HCT116 (cell line): Measurements from ENCODE around the gene ITPK1. TPM values are rescaled to one million over a fixed set of nuclear protein-coding genes. Genes with fewer than 3 reads are reported as not detected.

Experiments used
- ATAC-seq: fragments of 200-7000 bp; cut with Tn5 transposase; 2 replicates; pipeline ENCODE4 v1.9.1; 2020; ENCODE audit warnings: mild to moderate bottlenecking, moderate library complexity
- BruUV-seq: library from RNA; stranded (reverse); fragments of 400-500 nt; replicated peaks from 2 replicates; lab custom pipeline; 2021; lab: Mats Ljungman, UMichigan
- CTCF ChIA-PET: fragments of 300-600 bp; sonication (Branson Sonifier 250); formaldehyde crosslinking; loops from one replicate; lab custom pipeline; 2021; ENCODE audit warnings: antibody characterized with exemption; lab: Charles Lee
- POLR2A ChIA-PET: fragments of 300-600, 350-600 bp; sonication (Branson Sonifier 250); formaldehyde crosslinking; loops from one replicate; lab custom pipeline; 2021; ENCODE audit warnings: antibody characterized with exemption; lab: Charles Lee
- RAD21 ChIA-PET, 2 experiments: fragments of 300-600 bp; sonication (Branson Sonifier 250); formaldehyde crosslinking; loops; one replicate each; lab custom pipeline; 2023; ENCODE audit warnings: low total read pairs in 2 of 2; ENCODE audit not compliant: uncharacterized antibody in 2 of 2, unreplicated experiment in 2 of 2, low non-redundant PET in 1 of 2; lab: Charles Lee
- DNase-seq: peaks from one replicate; pipeline ENCODE4 v3.0.0-alpha.2; 2010; ENCODE audit warnings: low read depth, low spot score
- H2AFZ ChIP-seq: fragments of 200-600 bp; shearing (Covaris generic), sonication (generic); 2 replicates; pipeline ENCODE4 v1.6.1; 2017; ENCODE audit warnings: low read depth, mixed run types, mixed read lengths, antibody characterized with exemption, low read length; ENCODE audit not compliant: poor library complexity, severe bottlenecking
- H3K27ac ChIP-seq: 2 replicates; pipeline ENCODE4 v1.5.1; 2012; ENCODE audit warnings: low read depth, low read length
- H3K27me3 ChIP-seq: fragments of 200-600 bp; sonication (generic); 2 replicates; pipeline ENCODE4 v1.6.1; 2016; ENCODE audit warnings: mixed run types, low read length, mixed read lengths; ENCODE audit not compliant: insufficient read depth
- H3K36me3 ChIP-seq, 2 experiments: fragments of 200-500 bp in 1 of 2; fragments of 200-600 bp in 1 of 2; sonication (Bioruptor generic) in 1 of 2; sonication (generic) in 1 of 2; 2 replicates each; pipeline versions ENCODE4 v1.5.1 to v1.6.1; 2014 to 2016; ENCODE audit warnings: low read length in 2 of 2, inconsistent platforms in 1 of 2, mixed read lengths in 1 of 2, mixed run types in 1 of 2; ENCODE audit not compliant: insufficient read depth in 2 of 2, control insufficient read depth in 1 of 2
- H3K4me1 ChIP-seq, 2 experiments: fragments of 200-600 bp in 1 of 2; sonication (generic) in 1 of 2; 2 replicates each; pipeline versions ENCODE4 v1.5.1 to v1.6.1; 2012 to 2017; ENCODE audit warnings: low read length in 2 of 2, inconsistent platforms in 1 of 2, mild to moderate bottlenecking in 1 of 2, mixed read lengths in 1 of 2, mixed run types in 1 of 2, moderate library complexity in 1 of 2; ENCODE audit not compliant: insufficient read depth in 2 of 2, control insufficient read depth in 1 of 2
- H3K4me2 ChIP-seq: fragments of 200-600 bp; sonication (generic); 2 replicates; pipeline ENCODE4 v1.6.1; 2017; ENCODE audit warnings: mixed run types, low read length, mixed read lengths
- H3K4me3 ChIP-seq, 2 experiments: fragments of 200-600 bp in 1 of 2; sonication (generic) in 1 of 2; replicated peaks in 1 of 2; 2 replicates each; pipeline ENCODE4 v1.5.1; 2011 to 2016; ENCODE audit warnings: low read length in 2 of 2, control low read depth in 1 of 2, low read depth in 1 of 2, mild to moderate bottlenecking in 1 of 2, mixed read lengths in 1 of 2, mixed run types in 1 of 2
- H3K79me2 ChIP-seq: fragments of 200-600 bp; sonication (generic); 2 replicates; pipeline ENCODE4 v1.6.1; 2017; ENCODE audit warnings: mild to moderate bottlenecking, mixed run types, low read length, moderate library complexity, mixed read lengths; ENCODE audit not compliant: insufficient read depth
- H3K9ac ChIP-seq: fragments of 200-600 bp; sonication (generic); 2 replicates; pipeline ENCODE4 v1.6.1; 2016; ENCODE audit warnings: low read length, mixed read lengths
- H3K9me2 ChIP-seq: fragments of 200-600 bp; sonication (generic), shearing (Covaris generic); 2 replicates; pipeline ENCODE4 v1.6.1; 2017; ENCODE audit warnings: mixed run types, mild to moderate bottlenecking, moderate library complexity; ENCODE audit not compliant: insufficient read depth
- H3K9me3 ChIP-seq, 2 experiments: fragments of 200-500 bp in 1 of 2; fragments of 200-600 bp in 1 of 2; sonication (Bioruptor generic) in 1 of 2; sonication (generic) in 1 of 2; 2 replicates each; pipeline ENCODE4 v1.6.1; 2014 to 2017; ENCODE audit warnings: low read length in 2 of 2, mixed read lengths in 2 of 2, inconsistent platforms in 1 of 2, low read depth in 1 of 2, mild to moderate bottlenecking in 1 of 2, mixed run types in 1 of 2, moderate library complexity in 1 of 2; ENCODE audit not compliant: control insufficient read depth in 1 of 2, insufficient read depth in 1 of 2
- H4K20me1 ChIP-seq: fragments of 200-600 bp; sonication (generic), shearing (Covaris generic); 2 replicates; pipeline ENCODE4 v1.6.1; 2017; ENCODE audit warnings: mixed run types, mild to moderate bottlenecking, moderate library complexity; ENCODE audit not compliant: insufficient read depth
- CBX3 ChIP-seq: IDR thresholded peaks from 2 replicates; pipeline ENCODE4 v1.6.1; 2012; ENCODE audit warnings: low read depth
- CEBPB ChIP-seq: IDR thresholded peaks from 2 replicates; pipeline ENCODE4 v1.6.1; 2012; ENCODE audit warnings: low read depth
- EGR1 ChIP-seq: IDR thresholded peaks from 2 replicates; pipeline ENCODE4 v1.6.1; 2012; ENCODE audit warnings: low read depth
- ELF1 ChIP-seq: IDR thresholded peaks from 2 replicates; pipeline ENCODE4 v1.6.1; 2012; ENCODE audit warnings: low read depth, borderline replicate concordance
- FOSL1 ChIP-seq: IDR thresholded peaks from 2 replicates; pipeline ENCODE4 v1.6.1; 2012; ENCODE audit warnings: low read depth
- JUND ChIP-seq: IDR thresholded peaks from 2 replicates; pipeline ENCODE4 v1.6.1; 2012
- SIN3A ChIP-seq: IDR thresholded peaks from 2 replicates; pipeline ENCODE4 v1.6.1; 2012; ENCODE audit warnings: low read depth
- SP1 ChIP-seq: IDR thresholded peaks from 2 replicates; pipeline ENCODE4 v1.6.1; 2012; ENCODE audit warnings: low read depth
- ZFX ChIP-seq: fragments of 450-650 bp; IDR thresholded peaks from 2 replicates; pipeline ENCODE4 v1.6.1; 2017
- ZNF274 ChIP-seq: fragments of 200-500 bp; sonication (Bioruptor generic); IDR thresholded peaks from 2 replicates; pipeline ENCODE4 v1.6.1; 2014; ENCODE audit warnings: mild to moderate bottlenecking, low read depth, low read length, inconsistent platforms
- intact Hi-C: fragments of 100-400 bp; cut with micrococcal nuclease; formaldehyde crosslinking; loops from 2 replicates; pipeline ENCODE4 v1.10.0; 2022
- total RNA-seq: library from RNA; stranded (reverse); gene quantifications from one replicate; pipeline ENCODE4 v1.2.1, GENCODE V29; 2021; ENCODE audit not compliant: unreplicated experiment
- TF ChIP-seq, protein P1 (sequence below): IDR thresholded peaks from 2 replicates; pipeline ENCODE4 v1.6.1; 2011; ENCODE audit warnings: mild to moderate bottlenecking, low read length, moderate library complexity; ENCODE audit not compliant: insufficient replicate concordance; ENCODE audit errors: extremely low read depth

The ITPK1 gene
- total RNA-seq, 1 experiment from 2014 or later: 70.2 TPM

GRCh38 chr14:93073910-93074769 is 41.6 kb downstream of the ITPK1 start (continued):
- TF ChIP-seq, protein P1, sequence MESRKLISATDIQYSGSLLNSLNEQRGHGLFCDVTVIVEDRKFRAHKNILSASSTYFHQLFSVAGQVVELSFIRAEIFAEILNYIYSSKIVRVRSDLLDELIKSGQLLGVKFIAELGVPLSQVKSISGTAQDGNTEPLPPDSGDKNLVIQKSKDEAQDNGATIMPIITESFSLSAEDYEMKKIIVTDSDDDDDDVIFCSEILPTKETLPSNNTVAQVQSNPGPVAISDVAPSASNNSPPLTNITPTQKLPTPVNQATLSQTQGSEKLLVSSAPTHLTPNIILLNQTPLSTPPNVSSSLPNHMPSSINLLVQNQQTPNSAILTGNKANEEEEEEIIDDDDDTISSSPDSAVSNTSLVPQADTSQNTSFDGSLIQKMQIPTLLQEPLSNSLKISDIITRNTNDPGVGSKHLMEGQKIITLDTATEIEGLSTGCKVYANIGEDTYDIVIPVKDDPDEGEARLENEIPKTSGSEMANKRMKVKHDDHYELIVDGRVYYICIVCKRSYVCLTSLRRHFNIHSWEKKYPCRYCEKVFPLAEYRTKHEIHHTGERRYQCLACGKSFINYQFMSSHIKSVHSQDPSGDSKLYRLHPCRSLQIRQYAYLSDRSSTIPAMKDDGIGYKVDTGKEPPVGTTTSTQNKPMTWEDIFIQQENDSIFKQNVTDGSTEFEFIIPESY: no peak
- no peak for TF ChIP-seq CBX3
- TF ChIP-seq FOSL1: no peak
- TF ChIP-seq ZFX: no peak
- TF ChIP-seq ZNF274: no peak
- TF ChIP-seq SP1: no peak
- TF ChIP-seq CEBPB: no peak
- no peak for TF ChIP-seq JUND
- no peak for TF ChIP-seq EGR1
- TF ChIP-seq SIN3A: no peak

GRCh38 chr14:93073358-93073707 is 42.4 kb downstream of the ITPK1 start:
- Histone ChIP-seq H3K9me2 (no peaks in the 10 kb centered on the region), H3K4me1 (peaks cover 2 to 5% of the 10 kb centered on the region in 2 experiments; a peak in 2 of 4 replicates), H3K27me3 (no peaks in the 10 kb centered on the region), H4K20me1 (no peaks in the 10 kb centered on the region)
- CTCF ChIA-PET: no interaction called here
- ATAC-seq (no peak), DNase-seq (no peak)
- no peak for TF ChIP-seq SIN3A
- TF ChIP-seq ELF1: no peak
- TF ChIP-seq, protein P1: no peak
- TF ChIP-seq, all 23 proteins: peak for 0
- H2AFZ ChIP-seq: no peak overlapping the region
- ChIA-PET POLR2A (no interaction called here), RAD21 (no interaction called here)
- H3K27ac ChIP-seq: no peak overlapping the region
- no peak overlapping the region for H3K9ac ChIP-seq
- no peak overlapping the region for H3K4me2 ChIP-seq
- intact Hi-C loops: no loop called here
- H3K36me3 ChIP-seq: no peaks in the 10 kb centered on the region
- H3K9me3 ChIP-seq: no peaks in the 10 kb centered on the region
- H3K79me2 ChIP-seq: 0 out of 2 replicates have a peak, but pooled peaks cover 3% of the 10 kb centered on the region
- no TSS peak for BruUV-seq
- H3K4me3 ChIP-seq: no peak overlapping the region
